ENCODE data around the gene TBC1D2B. TPM values are rescaled to one million over a fixed set of nuclear protein-coding genes. Genes with fewer than 3 reads are reported as not detected.
"Not testable (repeated sequence)": the region's sequence is repeated elsewhere in the genome, so short reads cannot be mapped to it uniquely, and the experiment has no call there.

TBC1D2B gene
- total and polyA plus RNA-seq, 2 donors (not counting 3 experiments of a cell fraction or from before 2014, with no cell fraction given), result 30.8 to 46.1 TPM

DNA sequence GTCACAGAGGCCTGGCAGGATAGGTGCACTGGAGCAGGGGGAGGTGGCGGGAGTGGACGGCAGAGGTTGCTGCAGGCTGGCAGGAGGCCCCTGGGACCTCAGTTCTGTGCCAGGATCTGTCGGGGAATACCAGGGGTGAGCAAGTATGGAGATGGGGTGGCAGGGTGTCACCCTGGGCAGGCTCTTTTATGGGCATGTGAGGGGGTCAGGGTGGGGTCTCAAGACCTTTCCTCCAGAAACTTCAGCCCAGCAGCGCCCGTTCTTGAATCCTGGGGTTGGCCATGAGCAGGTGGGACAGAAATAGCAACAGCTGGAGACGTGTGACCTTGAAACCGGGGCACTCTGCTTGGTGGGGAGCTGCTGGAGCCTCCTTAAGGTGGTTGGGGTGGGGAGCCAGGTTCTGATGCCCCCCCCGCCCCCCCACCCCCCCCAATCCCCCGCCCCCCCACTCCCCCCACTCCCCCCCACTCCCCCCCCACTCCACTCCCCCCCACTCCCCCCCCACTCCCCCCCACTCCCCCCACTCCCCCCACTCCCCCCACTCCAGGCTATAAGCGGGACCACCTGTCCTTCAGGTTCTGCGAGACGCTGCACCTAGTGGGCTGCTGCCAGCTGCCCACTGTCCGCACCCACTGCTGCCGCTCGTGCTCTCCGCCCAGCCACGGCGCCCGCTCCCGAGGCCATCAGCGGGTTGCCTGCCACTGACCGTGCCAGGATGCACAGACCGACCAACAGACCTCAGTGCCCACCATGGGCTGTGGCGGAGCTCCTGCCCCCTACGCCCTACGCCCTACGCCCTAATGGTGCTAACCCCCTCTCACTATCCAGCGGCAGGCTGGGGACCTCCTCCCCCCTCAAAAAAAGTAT lies 84.9 kb downstream of the TBC1D2B start:
- no TSS peak for BruUV-seq (replicated peaks)
- FAIRE-seq, result no peak
- intact Hi-C loops (cut with micrococcal nuclease), result loop anchor here (10.0 kb wide), 1 partner anchor 78 kb away; no protein-coding TSS in a partner anchor

DNA sequence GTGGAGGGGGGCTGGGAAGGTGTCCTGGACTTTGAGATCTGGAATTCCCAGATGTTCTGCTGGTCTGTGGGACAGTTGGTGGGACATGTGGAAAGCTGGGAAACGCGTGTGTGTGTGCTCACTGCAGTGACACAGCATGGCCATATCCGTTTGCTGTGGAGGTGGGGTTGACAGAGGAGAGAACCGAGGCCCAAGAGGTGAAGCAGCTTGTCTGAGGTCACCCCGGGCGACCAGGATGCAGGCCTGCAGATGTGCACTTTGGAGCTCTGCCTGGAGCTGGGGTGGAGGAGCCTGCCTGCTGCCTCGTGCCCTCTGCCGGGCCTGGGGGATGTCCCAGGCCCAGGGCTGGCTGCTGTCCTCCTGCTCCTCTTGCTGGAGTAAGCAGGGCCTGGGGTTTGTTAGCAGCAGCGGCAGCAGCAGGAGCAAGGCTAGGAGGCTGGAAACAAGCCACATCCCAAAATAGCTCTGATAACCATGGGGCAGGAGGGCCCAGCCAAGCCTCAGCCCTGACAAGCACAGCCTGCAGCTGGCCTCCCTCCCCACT lies 85.8 kb downstream of the TBC1D2B start:
- H3K4me2 ChIP-seq (ENCODE audit: insufficient read depth, low read length); H2AFZ ChIP-seq (ENCODE audit: low read depth, low read length); dilution Hi-C loops (cut with MboI; ENCODE audit: extremely low pct_ligation_motif_present, low sequenced_read_pairs); H3K9ac ChIP-seq (replicated peaks; ENCODE audit: extremely low read depth, insufficient read depth, low read length); H3K36me3 ChIP-seq (ENCODE audit: control insufficient read depth in 2 of 2, extremely low read depth in 1 of 2, insufficient read depth in 2 of 2, low read length in 2 of 2); H3K4me3 ChIP-seq (replicated peaks in 1 of 3; ENCODE audit: insufficient read depth in 1 of 3, low read depth in 1 of 3, low read length in 3 of 3); H3K27me3 ChIP-seq (ENCODE audit: control insufficient read depth in 2 of 2, insufficient read depth in 2 of 2, low read length in 2 of 2); H3K27ac ChIP-seq (ENCODE audit: insufficient read depth, low read depth, low read length); DNase-seq (ENCODE audit: low read depth, low spot score); H3K79me2 ChIP-seq (ENCODE audit: control insufficient read depth, insufficient read depth, low read length); BruUV-seq (replicated peaks); FAIRE-seq; H3K9me1 ChIP-seq (replicated peaks; ENCODE audit: control insufficient read depth, extremely low read depth, insufficient read depth, low read length); POLR2A ChIA-PET; H4K20me1 ChIP-seq (replicated peaks; ENCODE audit: control insufficient read depth, extremely low read depth, insufficient read depth, low read length); H3K9me3 ChIP-seq (replicated peaks; ENCODE audit: control insufficient read depth, insufficient read depth, low read length): not testable (repeated sequence)
- intact Hi-C loops (cut with micrococcal nuclease), result loop anchor here (10.0 kb wide), 1 partner anchor 77 kb away; no protein-coding TSS in a partner anchor
- CTCF ChIA-PET, result interaction anchor here (1.0 to 1.4 kb wide), 2 partner anchors 27 to 117 kb away, joined by 4 to 6 read pairs; no protein-coding TSS in a partner anchor
- peaks cover 23% of the 10 kb centered on the region for H3K4me1 ChIP-seq (ENCODE audit: control insufficient read depth, extremely low read depth, insufficient read depth, low read length)

More for the DNA sequence above, 84.9 kb downstream of the TBC1D2B start:
- TF ChIP-seq GATA2 (IDR thresholded peaks at IDR 0.05; ENCODE audit: insufficient read depth, insufficient read length, low read depth, low read length) (no peak), JUN (IDR thresholded peaks at IDR 0.05; ENCODE audit: borderline replicate concordance, insufficient read depth, insufficient read length, low read depth) (no peak), EZH2 (IDR thresholded peaks at IDR 0.05; ENCODE audit: borderline replicate concordance, low read depth, low read length, severe bottlenecking) (no peak), MYC (IDR thresholded peaks at IDR 0.05; ENCODE audit: low read depth, low read length) (no peak), POLR2AphosphoS5 (IDR thresholded peaks at IDR 0.05; ENCODE audit: insufficient read depth, low read depth, low read length) (no peak), CTCF (IDR thresholded peaks at IDR 0.05; ENCODE audit: extremely low read depth in 1 of 2, insufficient read depth in 1 of 2, low read depth in 1 of 2, low read length in 2 of 2) (no peak), FOS (IDR thresholded peaks at IDR 0.05; ENCODE audit: borderline replicate concordance, insufficient read depth, low read length) (no peak)
- TF ChIP-seq, protein P1, sequence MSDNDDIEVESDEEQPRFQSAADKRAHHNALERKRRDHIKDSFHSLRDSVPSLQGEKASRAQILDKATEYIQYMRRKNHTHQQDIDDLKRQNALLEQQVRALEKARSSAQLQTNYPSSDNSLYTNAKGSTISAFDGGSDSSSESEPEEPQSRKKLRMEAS (IDR thresholded peaks at IDR 0.05; ENCODE audit: insufficient read depth, insufficient read length), result no peak
- Histone ChIP-seq H2AFZ (ENCODE audit: low read depth, low read length) (no peak overlapping the region), H3K4me2 (ENCODE audit: insufficient read depth, low read length) (no peak overlapping the region), H3K4me1 (ENCODE audit: control insufficient read depth, extremely low read depth, insufficient read depth, low read length) (peaks cover 23% of the 10 kb centered on the region), H3K4me3 (replicated peaks in 1 of 3; ENCODE audit: insufficient read depth in 1 of 3, low read depth in 1 of 3, low read length in 3 of 3) (no peak overlapping the region), H3K36me3 (ENCODE audit: control insufficient read depth in 2 of 2, extremely low read depth in 1 of 2, insufficient read depth in 2 of 2, low read length in 2 of 2) (peaks cover 0 to 4% of the 10 kb centered on the region in 2 experiments), H4K20me1 (replicated peaks; ENCODE audit: control insufficient read depth, extremely low read depth, insufficient read depth, low read length) (no peaks in the 10 kb centered on the region), H3K9me1 (replicated peaks; ENCODE audit: control insufficient read depth, extremely low read depth, insufficient read depth, low read length) (no peaks in the 10 kb centered on the region), H3K9ac (replicated peaks; ENCODE audit: extremely low read depth, insufficient read depth, low read length) (no peak overlapping the region), H3K9me3 (replicated peaks; ENCODE audit: control insufficient read depth, insufficient read depth, low read length) (no peaks in the 10 kb centered on the region), H3K79me2 (ENCODE audit: control insufficient read depth, insufficient read depth, low read length) (no peaks in the 10 kb centered on the region), H3K27me3 (ENCODE audit: control insufficient read depth in 2 of 2, insufficient read depth in 2 of 2, low read length in 2 of 2) (no peaks in the 10 kb centered on the region), H3K27ac (ENCODE audit: insufficient read depth, low read depth, low read length) (no peak overlapping the region)
- DNase-seq (ENCODE audit: low read depth, low spot score), result no peak
- dilution Hi-C loops (cut with MboI; ENCODE audit: extremely low pct_ligation_motif_present, low sequenced_read_pairs), result no loop called here
- ChIA-PET CTCF (interaction anchor here (1.0 to 3.8 kb wide), 3 partner anchors 26 to 116 kb away, joined by 4 to 15 read pairs (median 5); no protein-coding TSS in a partner anchor), POLR2A (no interaction called here)

Data from endothelial cell of umbilical vein (primary cell).